HCT116 (cell line): Measurements from ENCODE around the gene BSND. TPM values are rescaled to one million over a fixed set of nuclear protein-coding genes. Genes with fewer than 3 reads are reported as not detected.

ENCODE experiments used
- ATAC-seq: fragments of 200-7000 bp; cut with Tn5 transposase; 2 replicates; pipeline ENCODE4 v1.9.1; 2020; ENCODE audit warnings: mild to moderate bottlenecking, moderate library complexity
- BruUV-seq: library from RNA; stranded (reverse); fragments of 400-500 nt; replicated peaks from 2 replicates; lab custom pipeline; 2021; lab: Mats Ljungman, UMichigan
- CTCF ChIA-PET: fragments of 300-600 bp; sonication (Branson Sonifier 250); formaldehyde crosslinking; loops from one replicate; lab custom pipeline; 2021; ENCODE audit warnings: antibody characterized with exemption; lab: Charles Lee
- POLR2A ChIA-PET: fragments of 300-600, 350-600 bp; sonication (Branson Sonifier 250); formaldehyde crosslinking; loops from one replicate; lab custom pipeline; 2021; ENCODE audit warnings: antibody characterized with exemption; lab: Charles Lee
- RAD21 ChIA-PET, 2 experiments: fragments of 300-600 bp; sonication (Branson Sonifier 250); formaldehyde crosslinking; loops; one replicate each; lab custom pipeline; 2023; ENCODE audit warnings: low total read pairs in 2 of 2; ENCODE audit not compliant: uncharacterized antibody in 2 of 2, unreplicated experiment in 2 of 2, low non-redundant PET in 1 of 2; lab: Charles Lee
- DNase-seq: peaks from one replicate; pipeline ENCODE4 v3.0.0-alpha.2; 2010; ENCODE audit warnings: low read depth, low spot score
- H2AFZ ChIP-seq: fragments of 200-600 bp; shearing (Covaris generic), sonication (generic); 2 replicates; pipeline ENCODE4 v1.6.1; 2017; ENCODE audit warnings: low read depth, mixed run types, mixed read lengths, antibody characterized with exemption, low read length; ENCODE audit not compliant: poor library complexity, severe bottlenecking
- H3K27ac ChIP-seq: 2 replicates; pipeline ENCODE4 v1.5.1; 2012; ENCODE audit warnings: low read depth, low read length
- H3K27me3 ChIP-seq: fragments of 200-600 bp; sonication (generic); 2 replicates; pipeline ENCODE4 v1.6.1; 2016; ENCODE audit warnings: mixed run types, low read length, mixed read lengths; ENCODE audit not compliant: insufficient read depth
- H3K36me3 ChIP-seq, 2 experiments: fragments of 200-500 bp in 1 of 2; fragments of 200-600 bp in 1 of 2; sonication (Bioruptor generic) in 1 of 2; sonication (generic) in 1 of 2; 2 replicates each; pipeline versions ENCODE4 v1.5.1 to v1.6.1; 2014 to 2016; ENCODE audit warnings: low read length in 2 of 2, inconsistent platforms in 1 of 2, mixed read lengths in 1 of 2, mixed run types in 1 of 2; ENCODE audit not compliant: insufficient read depth in 2 of 2, control insufficient read depth in 1 of 2
- H3K4me1 ChIP-seq, 2 experiments: fragments of 200-600 bp in 1 of 2; sonication (generic) in 1 of 2; 2 replicates each; pipeline versions ENCODE4 v1.5.1 to v1.6.1; 2012 to 2017; ENCODE audit warnings: low read length in 2 of 2, inconsistent platforms in 1 of 2, mild to moderate bottlenecking in 1 of 2, mixed read lengths in 1 of 2, mixed run types in 1 of 2, moderate library complexity in 1 of 2; ENCODE audit not compliant: insufficient read depth in 2 of 2, control insufficient read depth in 1 of 2
- H3K4me2 ChIP-seq: fragments of 200-600 bp; sonication (generic); 2 replicates; pipeline ENCODE4 v1.6.1; 2017; ENCODE audit warnings: mixed run types, low read length, mixed read lengths
- H3K4me3 ChIP-seq, 2 experiments: fragments of 200-600 bp in 1 of 2; sonication (generic) in 1 of 2; replicated peaks in 1 of 2; 2 replicates each; pipeline ENCODE4 v1.5.1; 2011 to 2016; ENCODE audit warnings: low read length in 2 of 2, control low read depth in 1 of 2, low read depth in 1 of 2, mild to moderate bottlenecking in 1 of 2, mixed read lengths in 1 of 2, mixed run types in 1 of 2
- H3K79me2 ChIP-seq: fragments of 200-600 bp; sonication (generic); 2 replicates; pipeline ENCODE4 v1.6.1; 2017; ENCODE audit warnings: mild to moderate bottlenecking, mixed run types, low read length, moderate library complexity, mixed read lengths; ENCODE audit not compliant: insufficient read depth
- H3K9ac ChIP-seq: fragments of 200-600 bp; sonication (generic); 2 replicates; pipeline ENCODE4 v1.6.1; 2016; ENCODE audit warnings: low read length, mixed read lengths
- H3K9me2 ChIP-seq: fragments of 200-600 bp; sonication (generic), shearing (Covaris generic); 2 replicates; pipeline ENCODE4 v1.6.1; 2017; ENCODE audit warnings: mixed run types, mild to moderate bottlenecking, moderate library complexity; ENCODE audit not compliant: insufficient read depth
- H3K9me3 ChIP-seq, 2 experiments: fragments of 200-500 bp in 1 of 2; fragments of 200-600 bp in 1 of 2; sonication (Bioruptor generic) in 1 of 2; sonication (generic) in 1 of 2; 2 replicates each; pipeline ENCODE4 v1.6.1; 2014 to 2017; ENCODE audit warnings: low read length in 2 of 2, mixed read lengths in 2 of 2, inconsistent platforms in 1 of 2, low read depth in 1 of 2, mild to moderate bottlenecking in 1 of 2, mixed run types in 1 of 2, moderate library complexity in 1 of 2; ENCODE audit not compliant: control insufficient read depth in 1 of 2, insufficient read depth in 1 of 2
- H4K20me1 ChIP-seq: fragments of 200-600 bp; sonication (generic), shearing (Covaris generic); 2 replicates; pipeline ENCODE4 v1.6.1; 2017; ENCODE audit warnings: mixed run types, mild to moderate bottlenecking, moderate library complexity; ENCODE audit not compliant: insufficient read depth
- CBX3 ChIP-seq: IDR thresholded peaks from 2 replicates; pipeline ENCODE4 v1.6.1; 2012; ENCODE audit warnings: low read depth
- CTCF ChIP-seq, 3 experiments: fragments of 200-600 bp in 1 of 3; sonication (generic) in 1 of 3; IDR thresholded peaks in 2 of 3; conservative IDR thresholded peaks in 1 of 3; 2 replicates each; pipeline ENCODE4 v1.5.1; 2012 to 2017; ENCODE audit warnings: low read depth in 2 of 3, low read length in 2 of 3, antibody characterized with exemption in 1 of 3, borderline replicate concordance in 1 of 3, control low read depth in 1 of 3, mild to moderate bottlenecking in 1 of 3, mixed read lengths in 1 of 3, mixed run types in 1 of 3, moderate library complexity in 1 of 3; ENCODE audit not compliant: insufficient read depth in 1 of 3
- ELF1 ChIP-seq: IDR thresholded peaks from 2 replicates; pipeline ENCODE4 v1.6.1; 2012; ENCODE audit warnings: low read depth, borderline replicate concordance
- SIN3A ChIP-seq: IDR thresholded peaks from 2 replicates; pipeline ENCODE4 v1.6.1; 2012; ENCODE audit warnings: low read depth
- SRF ChIP-seq: IDR thresholded peaks from 2 replicates; pipeline ENCODE4 v1.6.1; 2012; ENCODE audit warnings: low read depth
- intact Hi-C: fragments of 100-400 bp; cut with micrococcal nuclease; formaldehyde crosslinking; loops from 2 replicates; pipeline ENCODE4 v1.10.0; 2022
- total RNA-seq: library from RNA; stranded (reverse); gene quantifications from one replicate; pipeline ENCODE4 v1.2.1, GENCODE V29; 2021; ENCODE audit not compliant: unreplicated experiment
- TF ChIP-seq, protein P1 (sequence below): IDR thresholded peaks from 2 replicates; pipeline ENCODE4 v1.6.1; 2011; ENCODE audit warnings: mild to moderate bottlenecking, low read length, moderate library complexity; ENCODE audit not compliant: insufficient replicate concordance; ENCODE audit errors: extremely low read depth
- TF ChIP-seq, protein P2 (sequence below): IDR thresholded peaks from 2 replicates; pipeline ENCODE4 v1.6.1; 2012

The BSND gene
- total RNA-seq, 1 experiment from 2014 or later = not detected

DNA sequence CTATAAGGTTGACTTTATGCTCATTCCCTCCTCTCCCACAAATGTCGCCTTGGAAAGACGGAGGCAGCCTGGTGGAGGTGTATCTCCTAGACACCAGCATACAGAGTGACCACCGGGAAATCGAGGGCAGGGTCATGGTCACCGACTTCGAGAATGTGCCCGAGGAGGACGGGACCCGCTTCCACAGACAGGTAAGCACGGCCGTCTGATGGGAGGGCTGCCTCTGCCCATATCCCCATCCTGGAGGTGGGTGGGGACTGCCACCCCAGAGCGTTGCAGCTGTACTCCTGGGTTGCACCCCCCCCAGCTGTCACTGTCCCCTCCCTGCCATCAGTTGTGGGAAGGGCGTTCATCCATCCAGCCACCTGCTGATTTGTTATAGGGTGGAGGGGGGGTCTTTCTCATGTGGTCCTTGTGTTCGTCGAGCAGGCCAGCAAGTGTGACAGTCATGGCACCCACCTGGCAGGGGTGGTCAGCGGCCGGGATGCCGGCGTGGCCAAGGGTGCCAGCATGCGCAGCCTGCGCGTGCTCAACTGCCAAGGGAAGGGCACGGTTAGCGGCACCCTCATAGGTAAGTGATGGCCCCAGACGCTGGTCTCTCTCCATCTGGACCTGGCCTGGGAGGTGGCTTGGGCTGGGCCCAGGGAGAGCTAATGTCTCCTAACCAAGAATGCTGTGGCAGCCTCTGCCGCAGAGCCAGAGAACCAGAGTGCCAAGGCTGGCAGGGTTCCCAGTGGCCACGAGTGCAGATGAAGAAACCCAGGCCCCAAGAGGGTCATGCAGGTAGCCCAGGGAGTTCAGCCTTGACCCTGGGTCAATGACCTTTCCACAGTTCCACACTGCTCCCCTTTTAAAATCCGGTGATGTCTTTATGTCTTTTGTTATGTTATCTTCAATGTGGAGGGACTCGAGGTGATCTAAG is 53.7 kb downstream of the BSND start (continued):
- TF ChIP-seq ELF1 (no peak), CTCF (IDR thresholded peaks at IDR 0.05 in 2 of 3, conservative IDR thresholded peaks at IDR 0.05 in 1 of 3; ENCODE audit: borderline replicate concordance in 1 of 3, insufficient read depth in 1 of 3, low read depth in 2 of 3, low read length in 2 of 3) (no peak)
- TF ChIP-seq, protein P1, sequence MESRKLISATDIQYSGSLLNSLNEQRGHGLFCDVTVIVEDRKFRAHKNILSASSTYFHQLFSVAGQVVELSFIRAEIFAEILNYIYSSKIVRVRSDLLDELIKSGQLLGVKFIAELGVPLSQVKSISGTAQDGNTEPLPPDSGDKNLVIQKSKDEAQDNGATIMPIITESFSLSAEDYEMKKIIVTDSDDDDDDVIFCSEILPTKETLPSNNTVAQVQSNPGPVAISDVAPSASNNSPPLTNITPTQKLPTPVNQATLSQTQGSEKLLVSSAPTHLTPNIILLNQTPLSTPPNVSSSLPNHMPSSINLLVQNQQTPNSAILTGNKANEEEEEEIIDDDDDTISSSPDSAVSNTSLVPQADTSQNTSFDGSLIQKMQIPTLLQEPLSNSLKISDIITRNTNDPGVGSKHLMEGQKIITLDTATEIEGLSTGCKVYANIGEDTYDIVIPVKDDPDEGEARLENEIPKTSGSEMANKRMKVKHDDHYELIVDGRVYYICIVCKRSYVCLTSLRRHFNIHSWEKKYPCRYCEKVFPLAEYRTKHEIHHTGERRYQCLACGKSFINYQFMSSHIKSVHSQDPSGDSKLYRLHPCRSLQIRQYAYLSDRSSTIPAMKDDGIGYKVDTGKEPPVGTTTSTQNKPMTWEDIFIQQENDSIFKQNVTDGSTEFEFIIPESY = no peak

DNA sequence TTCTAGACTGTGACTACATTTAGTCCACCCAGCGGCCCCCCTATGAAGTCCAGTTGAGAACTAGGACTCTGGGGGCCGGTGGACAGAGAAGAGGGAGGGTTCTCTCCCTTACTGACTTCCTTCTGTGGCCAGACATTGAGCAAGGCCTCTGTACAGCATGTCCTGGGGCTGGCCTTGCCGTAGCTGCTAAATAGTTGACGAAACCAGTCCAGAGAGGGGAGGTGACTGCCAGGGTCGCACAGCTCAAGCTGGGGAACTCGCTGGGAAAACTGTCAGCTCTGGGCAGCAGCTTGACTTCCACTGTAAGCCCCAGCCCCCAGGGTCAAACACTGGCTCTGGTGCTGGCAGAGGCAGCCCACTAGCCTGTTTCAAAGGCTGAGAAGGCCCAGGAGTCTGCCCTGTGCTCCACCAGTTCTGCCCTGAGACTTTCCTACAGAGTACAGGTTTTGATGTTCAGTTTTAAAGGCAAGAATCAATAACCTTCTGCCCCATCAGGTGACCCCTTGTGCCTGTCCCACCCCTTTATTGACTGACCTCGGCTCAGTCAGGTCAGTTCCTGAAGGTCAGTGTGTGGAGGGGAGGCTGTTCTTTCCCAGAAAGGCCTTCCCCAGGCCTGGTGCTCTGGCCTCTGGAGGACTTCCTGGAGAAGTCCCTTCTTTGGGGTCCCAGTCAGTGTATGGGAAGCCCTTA is 54.7 kb downstream of the BSND start:
- BruUV-seq = no TSS peak
- CTCF ChIA-PET = no interaction called here
- Histone ChIP-seq H3K36me3 (peaks cover 3 to 5% of the 10 kb centered on the region in 2 experiments; a peak in 1 of 4 replicates), H3K4me1 (no peaks in the 10 kb centered on the region), H3K9ac (no peak overlapping the region), H3K4me2 (no peak overlapping the region), H3K27ac (no peak overlapping the region), H2AFZ (no peak overlapping the region), H3K4me3 (no peak overlapping the region), H3K27me3 (no peaks in the 10 kb centered on the region)
- RAD21 ChIA-PET = no interaction called here
- no peak for ATAC-seq
- TF ChIP-seq, protein P1 = no peak
- TF ChIP-seq, protein P2, sequence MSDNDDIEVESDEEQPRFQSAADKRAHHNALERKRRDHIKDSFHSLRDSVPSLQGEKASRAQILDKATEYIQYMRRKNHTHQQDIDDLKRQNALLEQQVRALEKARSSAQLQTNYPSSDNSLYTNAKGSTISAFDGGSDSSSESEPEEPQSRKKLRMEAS = no peak
- TF ChIP-seq CBX3 = no peak
- no peak for TF ChIP-seq SRF
- no peak for TF ChIP-seq SIN3A
- TF ChIP-seq, all 23 proteins: peak for 0
- no peak for DNase-seq
- no peaks in the 10 kb centered on the region for H3K9me2 ChIP-seq
- POLR2A ChIA-PET = no interaction called here
- no peaks in the 10 kb centered on the region for H3K9me3 ChIP-seq
- H4K20me1 ChIP-seq = no peaks in the 10 kb centered on the region
- intact Hi-C loops = no loop called here
- H3K79me2 ChIP-seq = no peaks in the 10 kb centered on the region
